Measurements from ENCODE around the gene MCC.

DNA sequence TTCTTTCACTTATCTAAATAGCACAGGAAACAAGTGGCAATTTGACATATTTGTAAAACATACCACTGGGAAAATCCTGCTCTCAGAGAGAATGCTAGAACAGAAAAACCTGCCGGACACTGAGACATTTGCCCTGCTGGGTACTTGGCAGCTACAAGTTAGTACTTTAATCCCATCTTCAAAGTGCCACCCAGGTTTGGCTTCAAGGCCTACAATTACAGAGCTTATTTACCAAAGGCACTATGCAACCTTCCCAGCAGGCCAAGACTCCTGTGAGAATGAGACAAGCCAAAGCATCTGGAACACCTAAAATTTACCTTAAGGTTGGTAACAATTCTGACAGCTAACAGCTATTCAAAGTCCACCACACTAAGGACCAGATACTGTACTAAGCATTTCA lies 131.8 kb downstream of the MCC start:
- TF ChIP-seq, protein P1, sequence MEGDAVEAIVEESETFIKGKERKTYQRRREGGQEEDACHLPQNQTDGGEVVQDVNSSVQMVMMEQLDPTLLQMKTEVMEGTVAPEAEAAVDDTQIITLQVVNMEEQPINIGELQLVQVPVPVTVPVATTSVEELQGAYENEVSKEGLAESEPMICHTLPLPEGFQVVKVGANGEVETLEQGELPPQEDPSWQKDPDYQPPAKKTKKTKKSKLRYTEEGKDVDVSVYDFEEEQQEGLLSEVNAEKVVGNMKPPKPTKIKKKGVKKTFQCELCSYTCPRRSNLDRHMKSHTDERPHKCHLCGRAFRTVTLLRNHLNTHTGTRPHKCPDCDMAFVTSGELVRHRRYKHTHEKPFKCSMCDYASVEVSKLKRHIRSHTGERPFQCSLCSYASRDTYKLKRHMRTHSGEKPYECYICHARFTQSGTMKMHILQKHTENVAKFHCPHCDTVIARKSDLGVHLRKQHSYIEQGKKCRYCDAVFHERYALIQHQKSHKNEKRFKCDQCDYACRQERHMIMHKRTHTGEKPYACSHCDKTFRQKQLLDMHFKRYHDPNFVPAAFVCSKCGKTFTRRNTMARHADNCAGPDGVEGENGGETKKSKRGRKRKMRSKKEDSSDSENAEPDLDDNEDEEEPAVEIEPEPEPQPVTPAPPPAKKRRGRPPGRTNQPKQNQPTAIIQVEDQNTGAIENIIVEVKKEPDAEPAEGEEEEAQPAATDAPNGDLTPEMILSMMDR (IDR thresholded peaks at IDR 0.05) = no peak
- TF ChIP-seq POLR2A (IDR thresholded peaks at IDR 0.05) = no peak

Measured in thyroid gland (tissue), 4 donors.